Large intestine (tissue), 3 donors: Measurements from ENCODE around the gene MEAK7. TPM values are rescaled to one million over a fixed set of nuclear protein-coding genes. Genes with fewer than 3 reads are reported as not detected.
A peak's percentile ranks its signal among the peaks of the same experiment; 100 is the strongest.

Experiments
- DNase-seq, 2 donors: peaks; one replicate each; pipeline versions ENCODE4 v3.0.0 to v3.0.0-alpha.2; 2013
- H3K27ac ChIP-seq: one replicate; pipeline ENCODE4 v1.5.1; 2013; ENCODE audit warnings: low read length
- H3K27me3 ChIP-seq: 2 replicates; pipeline ENCODE4 v1.6.1; 2013; ENCODE audit warnings: low read length; ENCODE audit not compliant: control insufficient read depth, insufficient read depth
- H3K36me3 ChIP-seq: 2 replicates; pipeline ENCODE4 v1.6.1; 2013; ENCODE audit warnings: low read length; ENCODE audit not compliant: control insufficient read depth, insufficient read depth
- H3K4me1 ChIP-seq: one replicate; pipeline ENCODE4 v1.6.1; 2013; ENCODE audit warnings: low read length; ENCODE audit not compliant: control insufficient read depth, insufficient read depth
- H3K4me3 ChIP-seq: one replicate; pipeline ENCODE4 v1.5.1; 2013; ENCODE audit warnings: low read length
- H3K9me3 ChIP-seq: one replicate; pipeline ENCODE4 v1.6.1; 2013; ENCODE audit warnings: mild to moderate bottlenecking, low read depth, low read length, moderate library complexity; ENCODE audit not compliant: control insufficient read depth
- WGBS: methylation state at CpG from one replicate; pipeline ENCODE4 v1.1.5; 2013; ENCODE audit warnings: low lambda C conversion rate; ENCODE audit not compliant: insufficient coverage; 5-methylcytosine and 5-hydroxymethylcytosine counted together
- polyA plus RNA-seq: library from polyadenylated mRNA; unstranded; fragments of 120-200 nt; gene quantifications from one replicate; pipeline ENCODE4 v1.2.1, GENCODE V29; 2013

The MEAK7 gene
- polyA plus RNA-seq, 1 donor = 9.0 TPM

DNA sequence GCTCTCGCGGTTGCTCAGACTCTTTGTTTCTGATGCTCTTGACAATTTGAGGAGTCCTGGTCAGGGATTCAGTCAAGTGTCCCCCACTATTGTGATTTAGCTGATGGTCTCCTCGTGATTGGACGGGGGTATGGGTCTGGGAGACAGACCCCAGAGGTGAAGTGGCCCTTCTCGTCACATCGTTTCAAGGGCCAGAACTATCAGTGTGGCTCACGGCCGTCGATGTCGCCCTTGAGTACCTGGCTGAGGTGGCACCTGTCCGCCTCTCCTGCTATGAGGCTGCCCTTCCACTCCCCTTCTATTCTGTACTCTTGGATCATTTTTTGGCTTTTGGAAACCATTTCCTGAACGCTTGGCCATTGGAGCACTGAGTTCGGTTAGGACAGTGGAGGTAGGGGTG, 7.4 kb upstream of the MEAK7 start:
- Histone ChIP-seq H3K4me3 (no peak overlapping the region), H3K4me1 (no peaks in the 10 kb centered on the region), H3K27ac (no peak overlapping the region), H3K9me3 (no peaks in the 10 kb centered on the region), H3K36me3 (no peaks in the 10 kb centered on the region), H3K27me3 (no peaks in the 10 kb centered on the region)
- no CpG with 5 or more reads among the region's 13 CpGs for WGBS
- DNase-seq = no peak

DNA sequence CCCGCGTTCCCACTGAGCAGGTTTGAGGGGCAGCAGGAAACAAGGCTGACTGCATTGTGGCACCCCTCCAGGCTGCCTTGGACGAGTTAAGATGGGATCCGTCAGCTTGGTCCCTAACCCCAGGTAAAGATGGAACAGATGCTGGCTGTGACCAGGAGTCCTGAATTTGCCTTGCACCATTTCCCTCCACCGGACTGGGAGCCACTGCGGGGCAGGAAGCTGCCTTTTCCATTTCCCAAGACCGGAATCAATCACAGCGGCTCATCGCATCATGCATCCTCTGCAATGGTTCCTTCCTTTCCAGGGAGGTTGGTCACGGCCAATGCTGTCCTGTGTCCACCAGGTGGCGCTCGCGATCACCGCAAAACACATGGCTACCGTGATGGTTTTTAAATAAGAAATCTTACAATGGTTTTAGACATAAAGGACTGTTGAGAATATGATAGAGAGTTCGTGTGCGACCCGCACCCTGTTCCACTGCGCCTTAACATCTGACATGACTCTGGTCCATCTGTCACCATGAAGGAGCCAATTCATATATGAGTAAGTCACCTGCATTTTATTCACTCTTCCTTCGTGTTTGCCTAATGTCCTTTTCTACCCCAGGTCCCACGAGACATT, 6.8 kb upstream of the MEAK7 start:
- 60% methylated on average over 1 of the region's 21 CpGs for WGBS
- Histone ChIP-seq H3K27me3 (no peaks in the 10 kb centered on the region), H3K4me3 (no peak overlapping the region), H3K36me3 (no peaks in the 10 kb centered on the region), H3K9me3 (no peaks in the 10 kb centered on the region), H3K27ac (no peak overlapping the region), H3K4me1 (peaks cover under 1% of the 10 kb centered on the region)
- peak; percentile 72 to 79 for DNase-seq

DNA sequence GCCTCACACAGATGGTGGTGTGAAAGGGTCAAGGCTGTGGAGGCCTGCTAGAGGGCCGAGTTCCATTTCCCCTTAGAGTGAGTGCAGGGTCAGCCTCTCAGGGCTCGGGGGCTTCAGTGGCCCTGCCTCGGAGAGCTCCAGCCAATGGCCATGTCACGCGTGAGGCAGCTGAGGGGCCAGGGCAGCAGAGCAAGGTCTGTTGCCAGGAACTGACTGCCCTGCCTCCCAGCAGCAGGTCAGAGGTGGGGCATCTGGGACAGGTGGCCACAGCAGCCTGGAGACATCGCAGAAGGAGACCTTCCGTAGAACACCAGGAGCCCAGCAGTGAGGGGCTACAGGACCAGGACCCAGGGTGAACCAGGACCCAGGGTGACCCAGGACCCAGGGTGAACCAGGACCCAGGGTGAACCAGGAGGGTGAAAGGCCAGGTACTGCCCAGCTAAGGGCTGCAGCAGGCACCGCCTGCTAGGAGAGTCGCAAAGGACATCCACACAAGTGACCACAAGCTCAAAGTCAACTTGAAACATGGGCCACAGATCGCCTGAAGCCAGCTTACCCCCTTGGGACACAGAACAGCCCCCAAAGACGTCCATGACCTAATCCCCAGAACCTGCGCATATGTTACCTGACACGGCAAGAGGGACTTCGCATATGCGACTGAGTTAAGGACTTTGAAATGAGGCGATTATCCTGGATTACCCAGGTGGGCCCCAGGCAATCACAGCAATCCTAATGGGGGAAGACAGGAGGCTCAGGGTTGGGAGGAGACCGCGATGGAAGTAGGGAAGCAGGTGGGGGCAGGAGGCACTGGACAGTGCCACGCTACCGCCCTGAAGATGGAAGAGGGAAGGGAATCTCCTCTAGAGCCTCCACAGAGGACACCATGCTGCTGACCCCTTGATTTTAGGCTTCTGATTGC, 4.8 kb upstream of the MEAK7 start:
- Histone ChIP-seq H3K27me3 (no peaks in the 10 kb centered on the region), H3K36me3 (no peaks in the 10 kb centered on the region), H3K9me3 (no peaks in the 10 kb centered on the region), H3K27ac (no peak overlapping the region), H3K4me1 (peaks cover 10% of the 10 kb centered on the region), H3K4me3 (no peak overlapping the region)
- peak in 1 of 2 donors; percentile 31 for DNase-seq
- no CpG with 5 or more reads among the region's 20 CpGs for WGBS

DNA sequence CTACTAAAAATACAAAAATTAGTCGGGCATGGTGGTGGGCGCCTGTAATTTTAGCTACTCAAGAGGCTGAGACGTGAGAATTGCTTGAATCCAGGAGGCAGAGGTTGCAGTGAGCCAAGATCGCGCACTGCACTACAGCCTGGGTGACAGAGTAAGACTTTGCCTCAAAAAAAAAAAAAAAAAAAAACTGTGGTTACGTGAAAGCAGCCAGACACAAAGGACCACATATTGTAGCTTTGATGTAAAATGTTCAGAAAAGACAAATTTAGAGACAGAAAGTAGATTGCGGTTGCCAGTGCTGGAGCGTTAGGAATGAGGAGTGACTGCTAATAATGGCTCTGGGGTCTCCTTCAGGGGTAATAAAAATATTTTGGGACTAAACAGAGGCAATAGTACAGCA, 4.0 kb upstream of the MEAK7 start:
- Histone ChIP-seq H3K27me3 (no peaks in the 10 kb centered on the region), H3K9me3 (no peaks in the 10 kb centered on the region), H3K4me1 (peaks cover 16% of the 10 kb centered on the region), H3K4me3 (no peak overlapping the region), H3K27ac (no peak overlapping the region), H3K36me3 (no peaks in the 10 kb centered on the region)
- no peak for DNase-seq
- WGBS = 100% methylated on average over 1 of the region's 8 CpGs

DNA sequence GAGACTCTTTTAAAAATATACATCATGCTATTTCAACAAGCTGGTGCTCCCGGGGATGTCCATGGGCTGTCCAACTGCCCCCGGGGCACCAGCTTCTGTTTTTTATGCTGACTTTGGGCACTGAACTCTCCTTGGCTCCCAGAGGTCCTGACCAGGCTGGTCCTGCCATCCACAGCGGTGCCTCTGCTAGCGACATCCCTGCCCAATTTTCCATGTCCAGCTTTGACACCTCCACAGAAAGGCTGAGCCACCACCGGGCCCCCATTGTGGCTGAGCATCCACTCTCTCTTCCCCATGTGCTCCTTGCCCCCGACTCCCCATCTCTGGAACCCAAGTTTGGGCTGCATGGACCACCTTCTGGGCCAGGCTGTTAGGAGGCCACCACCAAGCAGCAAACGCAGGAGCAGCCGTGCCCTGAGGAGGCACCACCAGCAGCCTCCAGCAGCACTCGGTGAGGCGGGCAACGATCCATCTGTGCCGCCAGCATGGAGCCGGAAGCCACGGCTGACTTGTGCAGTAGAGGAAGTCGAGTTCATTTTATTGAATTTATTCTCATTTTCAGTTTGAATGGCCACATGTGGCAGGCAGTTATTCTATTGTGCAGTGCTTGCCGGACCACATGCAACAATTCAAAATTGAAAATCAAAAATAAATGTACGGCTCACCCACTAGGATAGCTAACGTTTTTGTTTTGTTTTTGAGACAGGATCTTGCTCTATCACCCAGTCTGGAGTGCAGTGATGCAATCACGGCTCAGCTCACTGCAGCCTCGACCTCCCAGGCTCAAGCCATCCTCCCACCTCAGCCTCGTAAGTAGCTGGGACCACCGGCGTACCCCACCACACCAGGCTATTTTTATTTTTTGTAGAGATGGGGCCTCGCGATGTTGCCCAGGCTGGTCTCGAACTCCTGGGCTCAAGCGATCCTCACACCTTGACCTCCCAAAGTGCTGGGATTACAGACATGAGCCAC, 2.8 kb upstream of the MEAK7 start:
- Histone ChIP-seq H3K4me3 (no peak overlapping the region), H3K36me3 (no peaks in the 10 kb centered on the region), H3K4me1 (peaks cover 20% of the 10 kb centered on the region), H3K27me3 (no peaks in the 10 kb centered on the region), H3K9me3 (no peaks in the 10 kb centered on the region), H3K27ac (no peak overlapping the region)
- WGBS = 88% methylated on average over 5 of the region's 27 CpGs
- DNase-seq = no peak

DNA sequence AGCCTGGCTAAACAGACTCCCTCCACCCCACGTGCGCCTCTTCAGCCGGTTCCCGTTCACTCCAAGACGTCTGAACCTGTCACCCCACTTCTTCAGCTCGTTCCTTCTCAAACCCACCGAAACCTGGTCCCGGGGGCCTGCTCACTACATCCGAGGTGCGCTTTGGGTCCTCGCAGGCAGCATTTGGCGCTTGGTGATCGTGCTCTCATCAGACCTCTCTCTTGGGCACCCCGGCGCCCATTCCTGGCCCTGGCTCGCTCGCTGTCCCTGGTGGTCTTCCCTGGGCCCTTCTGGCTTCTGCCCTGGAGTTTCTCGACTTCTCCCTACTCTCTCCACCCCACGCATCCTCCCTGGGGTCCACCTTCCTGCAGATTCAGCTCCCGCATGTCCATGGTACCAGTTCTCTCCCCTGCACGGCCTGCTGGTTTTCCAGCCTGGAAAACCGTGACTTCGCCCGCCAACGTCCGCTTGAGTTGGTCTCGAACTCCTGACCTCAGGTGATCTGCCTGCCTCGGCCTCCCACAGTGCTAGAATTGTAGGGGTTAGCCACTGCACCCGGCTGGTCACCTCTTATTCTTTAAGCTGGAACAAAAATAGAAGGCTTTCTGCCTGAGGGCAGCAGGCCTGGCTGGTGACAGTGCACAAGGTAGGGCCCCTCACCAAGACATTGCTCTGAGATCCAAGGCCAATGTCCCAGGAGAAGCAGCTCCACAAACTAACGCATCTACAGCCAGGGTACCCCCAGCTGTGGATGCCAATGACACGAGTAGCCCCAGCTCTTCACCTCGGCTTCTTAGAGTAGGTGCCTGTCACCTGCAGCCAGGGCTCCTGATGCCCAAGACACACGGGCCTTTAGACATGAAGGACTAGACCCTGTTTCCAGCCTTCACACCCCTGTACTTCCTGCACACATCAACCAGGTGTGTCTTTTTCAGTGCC, 1.1 kb upstream of the MEAK7 start:
- Histone ChIP-seq H3K4me1 (peaks cover 23% of the 10 kb centered on the region), H3K36me3 (no peaks in the 10 kb centered on the region), H3K27ac (peak overlapping the region; percentile 45), H3K9me3 (no peaks in the 10 kb centered on the region), H3K4me3 (peak overlapping the region; percentile 69), H3K27me3 (no peaks in the 10 kb centered on the region)
- no CpG with 5 or more reads among the region's 33 CpGs for WGBS
- no peak for DNase-seq

DNA sequence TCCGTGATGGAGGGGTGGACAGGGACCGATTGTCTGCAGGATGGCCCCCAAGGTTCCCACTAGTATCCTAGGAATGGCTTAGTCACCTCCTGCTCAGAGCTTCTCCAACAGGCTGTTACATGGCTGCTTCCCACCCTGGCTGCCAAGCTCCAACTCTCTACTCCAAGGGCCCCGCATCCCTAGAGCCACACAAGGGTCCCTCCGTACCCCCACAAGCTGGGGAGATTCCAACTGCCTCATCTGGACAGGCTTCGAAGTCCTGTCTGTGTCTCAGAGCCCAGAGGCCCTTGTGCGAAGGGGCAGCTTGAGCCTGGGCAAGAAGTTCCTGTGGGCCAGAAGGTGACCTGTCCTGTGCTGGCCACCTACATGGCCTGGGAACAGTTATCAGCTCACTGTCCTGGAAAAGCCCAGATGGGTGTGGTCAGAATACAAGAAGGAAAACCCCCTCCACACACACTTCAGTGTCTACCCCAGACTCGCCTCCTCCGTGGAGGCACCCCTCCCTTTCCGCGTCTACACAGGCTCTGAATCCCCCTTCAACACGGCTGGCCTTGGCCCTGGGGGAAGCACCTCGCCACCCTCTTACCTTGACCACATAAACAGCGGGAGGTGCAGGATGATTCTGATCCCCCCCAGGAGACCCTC, 586 bp downstream of the MEAK7 start:
- no peak overlapping the region for H3K27ac ChIP-seq

DNA sequence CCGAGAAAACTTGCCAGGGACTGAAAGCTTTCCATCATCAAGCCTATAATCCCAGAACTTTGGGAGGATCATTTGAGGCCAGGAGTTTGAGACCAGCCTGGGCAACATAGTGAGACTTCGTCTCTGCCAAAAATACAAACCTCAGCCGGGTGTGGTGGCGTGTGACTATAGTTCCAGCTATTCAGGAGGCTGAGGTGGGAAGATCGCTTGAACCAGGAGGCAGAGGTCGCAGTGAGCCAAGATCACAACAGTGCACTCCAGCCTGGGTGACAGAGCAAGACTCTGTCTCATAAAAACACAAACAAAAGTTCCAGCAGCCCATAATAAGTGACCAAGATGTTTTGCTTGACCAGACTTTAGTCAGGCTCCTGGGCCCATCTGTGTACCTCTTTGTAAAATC, 1.9 kb downstream of the MEAK7 start:
- no CpG with 5 or more reads among the region's 6 CpGs for WGBS

More for the DNA sequence above, 586 bp downstream of the MEAK7 start:
- peak in 1 of 2 donors; percentile 36 for DNase-seq
- Histone ChIP-seq H3K27me3 (no peaks in the 10 kb centered on the region), H3K4me1 (peaks cover 23% of the 10 kb centered on the region), H3K36me3 (no peaks in the 10 kb centered on the region), H3K9me3 (no peaks in the 10 kb centered on the region), H3K4me3 (peak overlapping the region; percentile 69)
- WGBS = no CpG with 5 or more reads among the region's 13 CpGs

DNA sequence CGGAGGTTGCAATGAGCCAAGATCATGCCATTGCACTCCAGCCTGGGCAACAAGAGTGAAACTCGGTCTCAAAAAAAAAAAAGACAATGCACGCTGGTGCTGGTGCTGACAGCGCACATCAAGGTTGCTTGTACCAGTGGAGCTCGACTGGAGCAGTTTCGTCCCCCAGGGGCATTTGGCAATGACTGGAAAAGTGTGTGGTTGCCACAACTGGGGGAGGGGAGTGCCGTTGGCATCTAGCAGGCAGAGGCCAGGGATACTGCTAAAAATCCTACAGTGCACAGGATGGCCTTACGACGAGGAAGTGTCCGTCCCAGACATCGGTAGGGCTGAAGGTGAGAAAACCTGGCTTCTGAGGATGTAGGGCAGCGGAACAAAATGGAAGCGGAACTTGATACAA, 2.4 kb downstream of the MEAK7 start:
- no peaks in the 10 kb centered on the region for H3K27me3 ChIP-seq
- no peak for DNase-seq
- H3K4me3 ChIP-seq = no peak overlapping the region
- H3K27ac ChIP-seq = no peak overlapping the region
- 95% methylated on average over 4 of the region's 13 CpGs for WGBS
- H3K4me1 ChIP-seq = peaks cover 23% of the 10 kb centered on the region
- peaks cover 8% of the 10 kb centered on the region for H3K36me3 ChIP-seq
- H3K9me3 ChIP-seq = no peaks in the 10 kb centered on the region

More for the DNA sequence above, 1.9 kb downstream of the MEAK7 start:
- DNase-seq = no peak
- Histone ChIP-seq H3K4me1 (peaks cover 23% of the 10 kb centered on the region), H3K9me3 (no peaks in the 10 kb centered on the region), H3K36me3 (peaks cover 3% of the 10 kb centered on the region), H3K27ac (no peak overlapping the region), H3K4me3 (no peak overlapping the region), H3K27me3 (no peaks in the 10 kb centered on the region)
